OCI-M2 (cell line): ENCODE measurements around the gene TEX264.
"Not testable (repeated sequence)": the region's sequence is repeated elsewhere in the genome, so short reads cannot be mapped to it uniquely, and the experiment has no call there.

Experiments
- DNase-seq: peaks from one replicate; lab custom pipeline; 2025; ENCODE audit not compliant: unreplicated experiment; lab: John Stamatoyannopoulos, UW

TEX264 gene

DNA sequence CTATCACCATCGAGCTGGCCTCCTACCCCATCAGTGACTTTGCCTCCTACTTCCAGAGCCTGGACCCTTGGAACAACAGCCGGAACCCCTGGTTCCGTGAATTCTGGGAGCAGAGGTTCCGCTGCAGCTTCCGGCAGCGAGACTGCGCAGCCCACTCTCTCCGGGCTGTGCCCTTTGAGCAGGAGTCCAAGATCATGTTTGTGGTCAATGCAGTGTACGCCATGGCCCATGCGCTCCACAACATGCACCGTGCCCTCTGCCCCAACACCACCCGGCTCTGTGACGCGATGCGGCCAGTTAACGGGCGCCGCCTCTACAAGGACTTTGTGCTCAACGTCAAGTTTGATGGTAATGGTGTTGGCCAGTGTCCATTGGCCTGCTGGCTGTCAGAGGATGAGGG lies 41.9 kb downstream of the TEX264 start:
- DNase-seq, result no peak

DNA sequence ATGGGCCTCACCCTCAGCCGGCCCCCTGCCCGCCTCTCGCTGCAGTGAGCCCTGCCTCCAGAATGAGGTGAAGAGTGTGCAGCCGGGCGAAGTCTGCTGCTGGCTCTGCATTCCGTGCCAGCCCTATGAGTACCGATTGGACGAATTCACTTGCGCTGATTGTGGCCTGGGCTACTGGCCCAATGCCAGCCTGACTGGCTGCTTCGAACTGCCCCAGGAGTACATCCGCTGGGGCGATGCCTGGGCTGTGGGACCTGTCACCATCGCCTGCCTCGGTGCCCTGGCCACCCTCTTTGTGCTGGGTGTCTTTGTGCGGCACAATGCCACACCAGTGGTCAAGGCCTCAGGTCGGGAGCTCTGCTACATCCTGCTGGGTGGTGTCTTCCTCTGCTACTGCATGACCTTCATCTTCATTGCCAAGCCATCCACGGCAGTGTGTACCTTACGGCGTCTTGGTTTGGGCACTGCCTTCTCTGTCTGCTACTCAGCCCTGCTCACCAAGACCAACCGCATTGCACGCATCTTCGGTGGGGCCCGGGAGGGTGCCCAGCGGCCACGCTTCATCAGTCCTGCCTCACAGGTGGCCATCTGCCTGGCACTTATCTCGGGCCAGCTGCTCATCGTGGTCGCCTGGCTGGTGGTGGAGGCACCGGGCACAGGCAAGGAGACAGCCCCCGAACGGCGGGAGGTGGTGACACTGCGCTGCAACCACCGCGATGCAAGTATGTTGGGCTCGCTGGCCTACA lies 44.4 kb downstream of the TEX264 start:
- DNase-seq, result no peak

DNA sequence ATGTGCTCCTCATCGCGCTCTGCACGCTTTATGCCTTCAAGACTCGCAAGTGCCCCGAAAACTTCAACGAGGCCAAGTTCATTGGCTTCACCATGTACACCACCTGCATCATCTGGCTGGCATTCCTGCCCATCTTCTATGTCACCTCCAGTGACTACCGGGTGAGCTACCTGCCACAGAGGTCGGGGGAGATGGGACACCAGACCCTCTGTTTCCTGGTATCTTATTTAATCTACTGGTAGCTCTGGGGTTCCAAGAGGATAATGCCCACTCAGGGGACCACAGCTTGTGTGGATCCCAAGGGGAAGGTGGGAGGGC lies 44.9 kb downstream of the TEX264 start:
- DNase-seq, result no peak

DNA sequence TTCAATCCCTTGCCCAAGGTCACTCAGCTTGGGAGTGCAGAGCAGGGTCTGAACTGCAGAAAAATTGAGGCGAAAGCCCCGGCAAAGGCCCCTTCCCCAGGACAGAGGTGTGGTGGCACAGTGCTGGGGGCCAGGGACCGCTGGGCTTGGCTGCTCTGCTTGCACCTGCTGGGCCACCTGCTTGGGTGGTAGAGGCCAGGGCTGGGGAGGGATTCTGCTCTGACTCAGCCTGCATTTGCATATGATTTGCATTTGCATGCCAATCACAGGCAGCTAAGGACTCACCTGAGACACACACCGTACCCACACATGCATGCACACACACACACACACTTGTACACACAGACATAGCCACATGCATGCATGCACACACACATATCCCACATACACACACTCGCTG lies 45.8 kb downstream of the TEX264 start:
- no peak for DNase-seq

DNA sequence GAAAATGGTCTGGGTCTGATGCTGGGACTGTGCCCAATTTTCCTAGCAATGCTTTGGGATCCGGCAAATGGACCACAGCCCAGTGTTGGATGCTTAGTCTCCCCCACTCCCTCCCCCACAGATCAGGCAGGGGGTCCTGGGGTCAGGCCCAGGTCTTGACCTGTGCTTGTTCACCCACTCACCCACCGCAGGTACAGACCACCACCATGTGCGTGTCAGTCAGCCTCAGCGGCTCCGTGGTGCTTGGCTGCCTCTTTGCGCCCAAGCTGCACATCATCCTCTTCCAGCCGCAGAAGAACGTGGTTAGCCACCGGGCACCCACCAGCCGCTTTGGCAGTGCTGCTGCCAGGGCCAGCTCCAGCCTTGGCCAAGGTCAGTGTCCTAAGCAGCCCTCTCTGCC lies 46.4 kb downstream of the TEX264 start:
- DNase-seq, result no peak

DNA sequence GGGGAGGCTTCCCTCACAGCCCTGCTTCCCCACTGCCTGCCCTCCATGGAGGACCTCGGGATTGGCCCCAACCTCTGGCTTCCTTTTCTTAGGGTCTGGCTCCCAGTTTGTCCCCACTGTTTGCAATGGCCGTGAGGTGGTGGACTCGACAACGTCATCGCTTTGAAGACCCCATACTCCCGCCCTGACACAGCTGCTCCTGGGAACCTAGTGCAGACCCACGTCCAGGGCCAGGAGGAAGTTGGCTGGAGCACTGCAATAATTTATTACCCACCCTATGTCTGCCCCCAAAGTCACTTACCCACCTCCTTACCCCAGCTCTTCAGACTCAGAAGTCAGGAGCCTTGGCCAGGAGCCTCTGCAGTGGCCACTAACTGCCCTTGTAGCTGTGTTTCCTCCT lies 46.9 kb downstream of the TEX264 start:
- DNase-seq, result no peak

DNA sequence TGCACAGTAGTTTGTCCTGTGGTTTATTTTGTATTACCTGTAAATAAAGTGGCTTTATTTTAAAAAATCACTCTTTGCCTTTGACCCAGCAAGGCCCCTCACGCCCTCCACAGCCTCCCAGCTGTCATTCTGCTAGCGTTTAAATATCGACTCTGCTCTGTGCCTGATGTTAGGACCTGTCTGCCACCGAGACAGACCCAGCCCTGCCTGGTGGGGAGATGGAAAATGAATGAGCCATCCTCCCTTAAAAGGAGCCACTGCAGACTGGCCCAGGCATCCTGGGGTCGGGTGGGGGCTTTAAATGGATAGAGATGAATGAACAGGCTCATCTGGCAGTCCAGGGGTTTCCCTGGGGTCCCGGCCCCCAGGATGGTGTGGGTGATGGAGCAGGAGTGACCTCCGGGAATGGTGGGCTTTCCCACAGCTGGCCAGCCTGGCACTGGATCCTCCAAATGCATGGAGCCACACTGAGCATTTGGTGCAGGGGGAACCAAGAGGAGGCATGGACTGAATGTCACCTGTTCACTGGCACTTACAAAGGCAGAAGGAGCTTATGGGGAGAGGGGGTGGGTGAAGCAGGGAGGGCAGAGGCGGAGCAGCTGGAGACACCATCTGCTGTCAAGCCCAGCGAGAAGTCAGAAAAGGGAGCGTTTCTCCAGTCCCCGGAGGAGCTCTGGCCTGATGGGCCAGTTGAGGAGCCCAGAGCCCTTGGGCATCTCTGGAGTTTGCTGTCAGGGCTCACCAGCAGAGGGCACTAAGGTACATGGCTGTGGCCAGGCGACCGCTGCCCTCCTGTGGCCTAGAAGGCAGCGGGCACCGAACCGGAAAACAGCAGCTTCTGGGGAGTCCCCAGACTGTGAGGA lies 47.7 kb downstream of the TEX264 start:
- no peak for DNase-seq

DNA sequence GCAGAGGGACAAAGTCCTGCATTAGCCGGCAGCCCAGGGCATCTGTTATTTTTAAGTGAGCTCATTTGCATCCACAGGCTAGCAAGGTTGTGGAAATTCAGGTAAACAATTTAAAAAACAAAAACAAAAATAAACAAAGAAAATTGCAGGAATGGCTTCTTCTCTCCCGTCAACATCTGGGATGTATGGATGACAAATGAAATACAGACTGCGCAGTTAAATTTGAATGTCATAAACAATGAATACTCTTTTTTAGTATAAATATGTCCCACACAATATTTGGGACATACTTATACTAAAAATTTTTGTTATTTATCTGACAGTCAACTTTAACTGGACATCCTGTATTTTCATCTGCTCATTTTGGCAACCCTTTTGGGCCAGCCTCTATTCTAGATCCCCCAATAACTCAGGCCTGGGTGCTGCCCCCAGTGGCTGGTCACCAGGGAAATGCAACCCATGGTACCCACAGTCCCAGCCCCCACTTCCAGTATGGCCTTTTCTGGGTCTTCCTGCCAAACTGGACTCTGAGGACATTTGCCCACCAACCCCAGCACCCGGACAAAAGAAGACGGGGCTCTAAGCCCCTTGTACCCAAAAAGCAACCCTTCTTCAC lies 48.5 kb downstream of the TEX264 start:
- DNase-seq, result no peak

DNA sequence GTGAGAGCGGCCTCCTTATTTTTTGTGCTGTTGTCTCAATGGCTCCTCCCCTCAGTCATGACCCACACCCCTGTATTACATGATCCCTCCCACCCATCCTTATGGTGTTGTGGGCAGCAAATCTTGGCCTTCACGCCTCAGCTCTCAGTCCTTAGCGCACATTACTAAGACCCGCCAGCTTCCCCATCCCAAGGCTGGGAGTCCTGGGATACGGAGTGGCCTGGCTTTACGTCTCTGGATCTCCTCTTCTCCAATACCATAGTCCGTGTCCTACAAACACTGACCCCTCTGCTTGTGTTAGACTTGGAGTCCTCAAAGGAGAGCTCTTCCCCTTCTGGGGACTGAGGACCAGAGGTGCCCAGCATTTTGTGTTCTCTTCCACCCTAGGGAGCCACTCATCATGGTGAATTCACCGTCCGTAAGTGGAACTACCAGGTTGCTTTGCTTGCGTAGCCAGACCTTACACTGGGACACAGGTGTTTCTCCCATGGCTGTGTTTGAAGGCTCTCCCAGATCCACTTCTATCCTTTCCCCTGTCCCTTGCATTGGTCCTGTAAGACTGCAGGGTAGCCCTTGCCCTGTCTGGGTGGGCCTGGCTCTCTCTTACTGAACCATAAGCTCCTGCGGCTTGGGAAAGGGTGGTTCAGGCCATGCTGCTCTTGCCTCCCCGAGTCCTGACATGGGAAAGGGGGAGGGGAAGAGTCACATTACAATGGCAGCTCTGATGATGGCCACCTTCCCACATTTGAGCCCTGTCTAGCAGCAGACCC lies 49.4 kb downstream of the TEX264 start:
- DNase-seq, result no peak

DNA sequence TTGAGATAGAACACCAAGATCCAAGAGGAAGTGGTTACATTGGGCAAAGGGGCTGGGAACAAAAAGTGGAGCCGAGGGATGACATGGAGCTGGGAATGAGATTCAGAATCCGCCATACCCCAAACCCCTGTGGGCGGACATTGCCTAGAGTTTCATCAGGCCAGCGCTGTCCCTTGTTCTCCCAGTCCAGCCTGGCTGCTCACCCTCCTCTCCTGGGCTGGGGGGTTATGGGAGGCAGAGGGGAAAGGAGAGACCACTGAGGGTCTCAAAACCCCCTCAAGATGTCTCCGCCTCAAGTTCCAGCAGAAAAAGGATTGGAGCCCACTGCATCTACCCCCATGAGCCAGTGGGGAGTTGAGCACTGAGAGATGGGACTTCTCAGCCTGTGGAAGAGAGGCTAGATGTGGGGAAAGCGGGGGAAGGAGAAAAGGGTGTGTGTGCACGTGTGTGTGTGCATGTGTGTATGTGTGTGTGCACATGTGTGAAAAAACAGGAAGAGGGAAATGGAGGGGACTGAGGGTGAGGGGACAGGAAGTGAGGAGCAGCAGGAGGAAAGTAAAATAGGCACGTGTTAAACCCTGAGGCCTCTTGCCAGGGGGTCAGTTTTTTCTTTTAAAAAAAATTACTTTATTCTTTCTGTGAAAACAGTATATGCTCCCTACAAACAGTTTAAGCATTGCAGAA lies 50.2 kb downstream of the TEX264 start:
- DNase-seq, result no peak

DNA sequence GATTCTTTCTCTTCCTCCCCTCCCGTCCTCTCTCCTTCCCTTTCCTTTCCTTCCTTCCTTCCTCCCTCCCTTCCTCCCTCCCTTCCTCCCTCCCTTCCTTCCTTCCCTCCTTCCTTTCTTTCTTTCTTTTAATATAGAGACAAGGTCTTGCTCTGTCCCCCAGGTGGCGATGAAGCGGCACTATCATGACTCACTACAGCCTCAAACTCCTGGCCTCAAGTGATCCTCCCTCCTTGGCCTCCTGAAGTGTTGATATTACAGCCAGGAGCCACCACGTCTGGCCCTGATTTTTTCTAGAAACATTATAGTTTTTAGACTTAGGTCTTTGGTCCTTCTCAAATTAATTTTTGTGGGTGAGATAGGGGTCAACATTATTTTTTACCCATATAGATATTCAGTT lies 51.3 kb downstream of the TEX264 start:
- DNase-seq, result no peak

DNA sequence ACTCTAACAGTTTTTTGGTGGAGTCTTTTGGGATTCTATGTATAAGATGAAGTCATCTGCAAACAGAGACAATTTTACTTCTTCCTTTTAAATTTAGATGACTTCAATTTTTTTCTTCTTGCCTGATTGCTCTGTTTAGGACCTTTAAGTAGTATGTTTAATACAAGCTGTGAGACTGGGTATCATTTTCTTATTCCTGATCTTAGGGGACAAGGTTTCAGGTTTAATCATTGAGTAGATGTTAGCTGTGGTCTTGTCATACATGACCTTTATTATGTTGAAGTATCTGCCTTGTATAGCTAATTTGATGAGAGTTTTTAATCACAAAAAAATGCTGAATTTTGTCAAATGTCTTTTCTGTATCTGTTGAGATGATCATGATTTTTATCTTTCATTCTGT lies 56.4 kb downstream of the TEX264 start:
- DNase-seq, result no peak

DNA sequence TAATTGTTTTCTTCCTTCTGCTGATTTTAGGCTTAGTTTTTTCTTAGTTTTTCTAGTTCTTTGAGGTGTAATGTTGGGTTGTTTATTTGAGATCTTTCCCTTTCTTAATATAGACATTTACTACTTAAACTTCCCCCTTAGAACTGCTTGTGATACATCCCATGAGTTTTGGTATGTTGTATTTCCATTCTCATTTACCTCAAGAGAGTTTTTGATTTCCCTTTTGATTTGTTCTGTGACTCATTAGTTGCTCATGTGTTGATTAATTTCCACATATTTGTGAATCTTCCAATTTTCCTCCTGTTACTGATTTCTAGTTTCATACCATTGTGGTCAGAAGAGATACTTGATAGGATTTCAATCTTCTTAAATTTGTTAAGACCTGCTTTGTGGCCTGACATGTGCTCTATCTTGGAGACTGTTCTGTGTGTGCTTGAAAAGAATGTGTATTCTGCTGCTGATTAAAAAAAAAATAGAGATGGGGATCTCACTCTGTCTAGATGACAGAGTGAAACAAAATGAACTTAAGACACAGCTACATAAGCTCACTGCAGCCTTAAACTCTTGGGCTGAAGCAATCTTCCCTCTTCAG lies 58.1 kb downstream of the TEX264 start:
- DNase-seq, result no peak

DNA sequence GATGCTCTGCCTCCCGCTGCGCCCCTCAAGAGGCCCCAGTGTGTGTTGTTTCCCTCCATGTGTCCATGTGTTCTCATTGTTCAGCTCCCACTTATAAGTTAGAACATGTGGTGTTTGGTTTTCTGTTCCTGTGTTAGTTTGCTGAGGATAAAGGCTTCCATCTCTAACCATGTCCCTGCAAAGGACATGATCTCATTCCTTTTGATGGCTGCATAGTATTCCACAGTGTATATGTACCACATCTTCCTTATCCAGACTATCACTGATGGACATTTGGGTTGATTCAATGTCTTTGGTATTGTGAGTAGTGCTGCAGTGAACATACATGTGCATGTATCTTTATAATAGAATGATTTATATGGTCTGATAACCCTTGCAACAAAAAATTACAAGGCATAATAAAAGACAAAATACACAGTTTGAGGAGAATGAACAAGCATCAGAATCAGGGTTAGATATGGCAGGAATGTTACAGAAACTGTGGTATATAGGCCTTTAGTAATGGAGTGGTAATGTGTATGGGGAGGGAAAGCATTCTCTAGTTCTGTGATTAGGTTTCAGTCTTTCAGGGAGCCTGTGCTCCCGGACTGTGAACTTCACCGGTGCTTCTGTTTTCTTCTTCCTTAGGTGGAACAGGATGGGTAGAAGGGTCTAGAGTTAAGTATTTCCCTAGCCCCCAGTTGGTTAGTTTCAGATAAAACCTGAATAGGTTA lies 63.0 kb downstream of the TEX264 start:
- DNase-seq, result no peak

DNA sequence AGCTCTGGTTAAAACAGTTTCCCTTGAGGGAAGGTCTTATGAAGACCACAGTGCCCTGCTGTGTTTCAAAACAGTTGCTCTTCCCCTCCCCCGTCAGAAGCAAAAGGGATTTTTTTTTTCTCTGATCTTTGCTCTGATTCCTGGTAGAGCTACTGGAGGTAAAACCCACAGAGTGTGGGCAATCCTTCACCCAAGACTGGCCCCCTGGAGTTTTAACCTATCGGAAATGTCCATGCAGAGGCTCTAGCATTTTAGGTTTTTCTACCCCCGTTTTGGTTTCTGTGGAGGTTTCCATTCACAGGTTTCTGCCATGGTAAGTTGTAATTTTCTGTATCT lies 63.5 kb downstream of the TEX264 start:
- no peak for DNase-seq

DNA sequence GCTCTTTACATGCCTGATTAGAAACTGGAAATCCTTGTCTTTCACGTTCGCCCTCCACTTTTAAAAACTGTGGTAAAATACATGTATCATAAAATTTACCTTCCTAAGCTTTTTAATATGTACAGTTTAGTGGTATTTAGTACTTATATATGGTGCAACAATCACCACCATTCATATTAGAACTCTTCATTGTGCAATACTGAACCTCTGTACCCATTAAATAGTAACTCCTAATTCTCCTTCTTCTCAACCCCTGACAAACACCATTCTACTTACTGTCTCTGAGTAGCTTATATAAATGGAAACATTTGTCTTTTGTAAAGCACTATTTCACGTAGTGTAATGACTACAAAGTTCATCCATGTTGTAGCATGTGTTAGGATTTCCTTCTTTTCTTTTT lies 64.0 kb downstream of the TEX264 start:
- DNase-seq, result no peak

DNA sequence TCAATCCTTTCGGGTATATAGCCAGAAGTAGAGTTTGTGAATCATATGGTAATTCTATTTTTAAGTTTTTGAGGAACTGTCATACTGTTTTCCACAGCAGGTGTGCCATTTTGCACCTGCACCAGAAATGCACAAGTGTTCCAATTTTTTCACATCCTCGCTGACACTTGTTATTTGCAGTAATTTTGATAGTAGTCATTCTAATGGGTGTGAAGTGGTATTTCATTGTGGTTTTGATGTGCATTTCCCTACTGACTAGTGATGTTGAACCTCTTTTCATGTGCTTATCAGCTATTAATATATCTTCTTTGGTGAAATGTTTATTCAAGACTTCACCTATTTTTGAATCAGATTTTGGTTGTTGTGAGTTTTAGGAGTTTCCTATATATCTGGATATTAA lies 64.9 kb downstream of the TEX264 start:
- DNase-seq, result no peak

DNA sequence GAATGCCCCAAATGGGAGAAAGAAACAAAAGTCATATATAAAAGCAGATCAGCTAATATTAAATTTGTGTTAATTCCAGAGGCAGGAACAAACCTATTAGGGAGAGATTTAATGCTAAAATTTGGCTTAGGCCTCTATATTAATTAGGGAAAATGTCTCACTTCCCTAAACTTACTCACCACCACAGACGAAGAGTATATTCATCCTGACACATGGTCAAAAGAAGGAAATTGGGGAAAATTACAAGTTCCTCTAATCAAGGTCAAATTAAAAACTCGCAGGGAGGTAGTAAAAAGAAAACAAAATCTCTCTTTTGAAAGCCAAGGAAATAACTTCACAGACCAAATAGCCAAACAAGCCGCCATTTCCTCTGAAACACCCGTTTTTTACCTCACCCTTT lies 68.1 kb downstream of the TEX264 start:
- no peak for DNase-seq

DNA sequence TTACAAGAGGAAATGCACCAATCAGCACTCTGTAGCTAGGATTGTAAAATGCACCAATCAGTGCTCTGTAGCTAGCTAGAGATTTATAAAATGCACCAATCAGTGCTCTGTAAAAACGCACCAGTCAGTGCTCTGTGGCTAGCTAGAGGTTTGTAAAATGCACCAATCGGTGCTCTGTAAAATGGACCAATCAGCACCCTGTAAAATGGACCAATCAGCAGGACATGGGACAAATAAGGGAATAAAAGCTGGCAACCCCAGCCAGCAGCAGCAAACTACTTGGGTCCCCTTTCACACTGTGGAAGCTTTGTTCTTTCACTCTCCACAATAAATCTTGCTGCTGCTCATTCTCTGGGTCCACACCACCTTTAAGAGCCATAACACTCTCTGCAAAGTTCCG lies 71.3 kb downstream of the TEX264 start:
- not testable (repeated sequence) for DNase-seq

DNA sequence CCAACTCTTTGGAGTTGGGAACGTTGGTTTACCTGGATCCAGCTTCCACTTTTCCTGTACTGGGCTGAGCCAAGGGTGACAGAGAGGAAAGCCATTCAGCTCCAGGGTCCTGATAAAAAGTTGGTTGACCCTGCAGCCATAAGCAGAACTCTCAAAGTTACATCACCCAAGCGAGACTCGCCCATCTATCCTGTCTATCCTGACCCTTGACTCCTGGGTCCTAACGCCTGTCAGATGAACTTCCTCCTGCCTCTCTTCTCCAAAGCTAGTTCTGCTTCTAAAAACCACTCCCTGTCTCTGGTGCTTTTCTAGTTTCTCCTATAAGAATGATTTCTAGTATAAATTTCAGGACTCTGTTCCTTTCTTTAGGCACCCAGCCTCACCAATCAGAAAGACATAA lies 71.9 kb downstream of the TEX264 start:
- not testable (repeated sequence) for DNase-seq
